ENCODE results near the gene NEK9. TPM values are rescaled to one million over a fixed set of nuclear protein-coding genes. Genes with fewer than 3 reads are reported as not detected.
A peak's percentile ranks its signal among the peaks of the same experiment; 100 is the strongest.

Gene NEK9
- total and polyA plus RNA-seq, 9 of the 15 experiments (the other 6 are each of a cell fraction or from before 2014, with no cell fraction given): 2.8 to 39.6 (median 19.8) TPM

- Histone ChIP-seq H3K4me2 (ENCODE audit: insufficient read depth, low read length) (peak within 1 kb of the TSS; percentile 96), H3K4me3 (peak within 1 kb of the TSS; percentile 41), H3K9me1 (ENCODE audit: control insufficient read depth, insufficient read depth, low read length) (peaks cover 3% of the 10 kb centered on the region), H3K36me3 (ENCODE audit: control insufficient read depth, insufficient read depth, low read length) (no peaks in the 10 kb centered on the region; the same call in 2 of the 3 replicates), H3K9me3 (replicated peaks; ENCODE audit: control insufficient read depth, insufficient read depth, low read depth, low read length) (no peaks in the 10 kb centered on the region), H3K4me1 (replicated peaks in 1 of 2; ENCODE audit: control insufficient read depth in 2 of 2, insufficient read depth in 2 of 2, low read length in 2 of 2) (peaks cover 26 to 32% of the 10 kb centered on the region in 2 experiments; a peak in 4 of 5 replicates), H3K27ac (ENCODE audit: extremely low read depth, low read depth, low read length) (peak within 1 kb of the TSS; percentile 93), H3K27me3 (ENCODE audit: control insufficient read depth in 2 of 2, insufficient read depth in 2 of 2, low read length in 2 of 2) (no peaks in the 10 kb centered on the region), H2AFZ (ENCODE audit: low read depth, low read length) (peak within 1 kb of the TSS; percentile 86), H4K20me1 (replicated peaks; ENCODE audit: control insufficient read depth, insufficient read depth, low read length) (no peaks in the 10 kb centered on the region), H3K9ac (ENCODE audit: insufficient read depth in 1 of 2, low read depth in 2 of 2, low read length in 2 of 2) (peak within 1 kb of the TSS; percentile 87 to 91), H3K79me2 (ENCODE audit: control insufficient read depth, insufficient read depth, low read length) (peaks cover 63% of the 10 kb centered on the region)
- CTCF ChIA-PET (ENCODE audit: low intra/inter-chr PET ratio): no interaction called here
- ATAC-seq (peak; percentile 90), DNase-seq (ENCODE audit: extremely low read depth in 1 of 4, low spot score in 3 of 4) (peak; percentile 93 to 95 (median 94)), FAIRE-seq (peak; percentile 76)
- intact Hi-C loops (cut with micrococcal nuclease): no loop called here
- POLR2A ChIA-PET: interaction anchor here (0.5 to 2.0 kb wide), 12 partner anchors 10 to 562 kb away, joined by 3 to 5 read pairs (median 3); partner anchors contain the start of genes EIF2B2 and MLH3
- WGBS (ENCODE audit: insufficient coverage, low coverage, missing lambda C conversion rate): under 1% methylated on average over 47 of the region's 58 CpGs
- BruUV-seq (replicated peaks): no TSS peak
- in situ Hi-C loops (cut with MboI): no loop called here
- peak; percentile 86; the same call in 1 of the 2 replicates for TF ChIP-seq ZBTB7A (IDR thresholded peaks at IDR 0.05; ENCODE audit: borderline replicate concordance, control insufficient read depth, low read depth, low read length)
- TF ChIP-seq CHD2 (IDR thresholded peaks at IDR 0.05; ENCODE audit: low read depth, low read length): 0 out of 2 replicates have a peak, but pooled peaks have one; percentile 19
- peak; percentile 86 for TF ChIP-seq ETV5 (CRISPR knock-in tag; IDR thresholded peaks at IDR 0.05; ENCODE audit: low read depth)
- TF ChIP-seq ZBTB33 (CRISPR knock-in tag; IDR thresholded peaks at IDR 0.05): peak; percentile 73
- peak; percentile 85 for TF ChIP-seq E2F3 (CRISPR knock-in tag; IDR thresholded peaks at IDR 0.05)
- peak in 1 of 2 experiments; percentile 19; a peak in 1 of 4 replicates for TF ChIP-seq ZNF639 (CRISPR knock-in tag; conservative IDR thresholded peaks at IDR 0.05 in 1 of 2, IDR thresholded peaks at IDR 0.05 in 1 of 2)
- peak; percentile 50 for TF ChIP-seq KDM5B (IDR thresholded peaks at IDR 0.05; ENCODE audit: insufficient replicate concordance, low read depth, low read length)
- peak; percentile 86; the same call in 1 of the 2 replicates for TF ChIP-seq RB1 (IDR thresholded peaks at IDR 0.05; ENCODE audit: low read depth)
- no peak for TF ChIP-seq FOXK2 (conservative IDR thresholded peaks at IDR 0.05 in 1 of 2, IDR thresholded peaks at IDR 0.05 in 1 of 2; ENCODE audit: low read depth in 2 of 2)
- peak; percentile 36; the same call in 1 of the 2 replicates for TF ChIP-seq TEAD4 (IDR thresholded peaks at IDR 0.05; ENCODE audit: low read length)
- no peak for TF ChIP-seq TEAD4 (CRISPR knock-in tag; IDR thresholded peaks at IDR 0.05; ENCODE audit: borderline replicate concordance)
- peak; percentile 61; the same call in 1 of the 2 replicates for TF ChIP-seq PHF8 (IDR thresholded peaks at IDR 0.05; ENCODE audit: borderline replicate concordance, low read length)
- TF ChIP-seq FOSL1 (tag; conservative IDR thresholded peaks at IDR 0.05): peak; percentile 59
- TF ChIP-seq ZNF511 (CRISPR knock-in tag; IDR thresholded peaks at IDR 0.05): peak; percentile 57; the same call in 1 of the 2 replicates
- peak; percentile 97 for TF ChIP-seq CTBP1 (IDR thresholded peaks at IDR 0.05; ENCODE audit: borderline replicate concordance)
- peak; percentile 100 for TF ChIP-seq ESRRA (IDR thresholded peaks at IDR 0.05; ENCODE audit: borderline replicate concordance, low read depth)
- TF ChIP-seq POLR2H (tag; IDR thresholded peaks at IDR 0.05; ENCODE audit: low read depth): peak; percentile 78
Measured at GRCh38 chr14:75069121-75069810, 57.6 kb downstream of the NEK9 start, which contains the start of gene ZC2HC1C. Gene ZC2HC1C, plus strand, starts transcription at chr14:75069641. Its CDS starts 933 bp downstream, at chr14:75070574.
